Vein endothelial cell (primary cell): ENCODE results near the gene DNMT1. TPM values are rescaled to one million over a fixed set of nuclear protein-coding genes. Genes with fewer than 3 reads are reported as not detected.

Source experiments
- small RNA-seq: library from RNA; depleted of rRNA; stranded (forward); fragments of <200 nt; gene quantifications from one replicate; pipeline ENCODE3, GENCODE V24; 2012
- total RNA-seq: library from RNA; depleted of rRNA; stranded (reverse); fragments of >200 nt; gene quantifications from 2 replicates; pipeline ENCODE4 v1.2.3, GENCODE V29; 2012

DNMT1 gene
- 40.5 and 65.2 TPM in 2 replicates for total RNA-seq

DNA sequence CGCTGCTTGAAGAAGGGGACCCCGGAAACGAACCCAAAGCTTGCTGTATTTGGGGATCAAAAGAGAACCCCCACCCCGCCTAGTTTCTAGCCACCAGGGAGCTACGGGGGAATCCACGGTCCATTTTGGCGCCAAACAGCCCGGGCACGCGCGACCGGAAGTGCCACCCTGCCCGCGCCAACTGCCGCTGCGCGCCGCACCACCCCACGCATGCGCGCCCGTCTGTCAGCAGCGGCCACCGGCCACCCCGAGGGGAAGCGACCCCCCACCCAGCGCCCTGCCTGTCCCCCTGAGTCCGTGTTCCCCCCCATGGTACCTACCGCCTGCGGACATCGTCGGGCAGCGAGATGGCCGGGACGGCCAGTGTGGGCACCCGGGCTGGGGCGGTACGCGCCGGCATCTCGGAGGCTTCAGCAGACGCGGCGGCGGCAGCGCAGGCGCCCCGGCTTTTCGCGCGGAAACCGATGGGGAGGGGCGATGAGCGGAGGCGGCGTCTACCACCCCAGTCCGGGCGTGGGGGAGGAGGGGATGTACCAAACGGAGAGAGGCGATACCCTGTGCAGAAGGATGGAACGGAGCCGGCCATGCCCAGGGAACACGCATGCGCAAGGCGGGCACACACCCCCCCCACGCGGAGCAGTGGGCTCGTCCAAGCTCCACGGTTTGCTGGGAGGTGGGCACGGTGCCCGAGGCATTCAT is at the start of gene DNMT1:
Gene DNMT1 (minus strand): TSS at position 454 of the 699 bp plus-strand sequence. CDS start 54 bp downstream, at position 400.

DNA sequence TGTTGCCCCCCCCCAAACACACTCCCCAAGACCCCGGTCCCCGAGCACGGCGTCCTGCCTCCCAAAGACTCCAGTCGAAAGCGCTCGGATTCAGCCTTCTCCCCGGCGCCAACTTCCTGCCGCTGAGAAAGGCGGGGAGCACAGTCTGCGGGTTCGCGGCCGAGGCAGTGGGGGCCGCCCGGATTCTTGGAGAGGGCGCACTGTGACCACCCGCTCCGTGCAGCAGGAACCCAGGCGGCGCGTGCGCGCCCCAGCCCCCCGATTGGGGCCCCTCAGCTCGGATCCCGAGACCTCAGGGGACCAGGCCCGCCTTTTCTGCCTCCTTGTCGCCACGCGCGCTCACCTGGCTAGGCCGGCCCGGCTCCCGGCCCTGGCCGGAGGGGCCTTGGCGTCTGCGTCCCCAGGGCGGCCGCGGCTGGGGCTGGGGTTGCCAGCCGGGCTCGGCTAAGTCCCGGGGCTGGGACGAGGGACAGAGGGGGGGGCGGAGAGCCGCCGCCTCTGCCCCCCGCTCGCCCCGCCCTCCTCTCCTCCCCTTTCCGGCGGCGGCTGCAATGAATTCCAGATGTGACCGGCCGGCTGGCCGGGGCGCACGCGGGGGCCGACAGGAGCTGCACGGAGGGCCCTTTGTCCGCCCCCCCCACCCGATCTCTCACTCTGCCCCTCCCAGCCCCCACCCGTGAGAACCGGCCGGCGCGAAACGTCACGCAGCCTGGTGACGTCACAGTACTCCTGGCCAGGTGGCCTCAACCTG is 36.3 kb upstream of the DNMT1 start, which contains the start of gene S1PR2:
Gene S1PR2 (minus strand): TSS at position 471 of the 751 bp plus-strand sequence. CDS start 6,426 bp downstream, outside the sequence.

DNA sequence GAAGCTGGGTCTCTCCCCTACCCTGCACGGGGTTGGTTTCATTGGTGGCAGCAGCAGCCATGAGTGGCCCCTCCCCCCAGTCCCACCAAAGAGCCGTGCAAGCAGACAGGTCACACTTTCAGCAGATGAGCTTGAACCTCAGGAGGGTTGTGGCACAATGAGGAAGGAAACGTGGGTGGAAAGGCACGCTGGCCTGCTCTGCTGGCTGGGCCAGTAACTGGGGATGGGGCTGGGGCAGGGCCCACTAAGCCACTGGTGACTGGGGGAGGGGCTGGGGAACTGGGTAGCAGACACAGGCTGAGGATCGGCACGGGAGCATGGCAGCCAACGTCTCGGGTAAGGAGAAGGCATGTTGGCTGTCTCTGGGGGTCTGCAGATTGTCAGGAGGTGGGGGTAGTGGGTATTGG is 83.3 kb downstream of the DNMT1 start, which contains the start of gene P2RY11:
Gene P2RY11 (plus strand): TSS at position 289 of the 407 bp plus-strand sequence. CDS start 29 bp downstream, at position 318.

DNA sequence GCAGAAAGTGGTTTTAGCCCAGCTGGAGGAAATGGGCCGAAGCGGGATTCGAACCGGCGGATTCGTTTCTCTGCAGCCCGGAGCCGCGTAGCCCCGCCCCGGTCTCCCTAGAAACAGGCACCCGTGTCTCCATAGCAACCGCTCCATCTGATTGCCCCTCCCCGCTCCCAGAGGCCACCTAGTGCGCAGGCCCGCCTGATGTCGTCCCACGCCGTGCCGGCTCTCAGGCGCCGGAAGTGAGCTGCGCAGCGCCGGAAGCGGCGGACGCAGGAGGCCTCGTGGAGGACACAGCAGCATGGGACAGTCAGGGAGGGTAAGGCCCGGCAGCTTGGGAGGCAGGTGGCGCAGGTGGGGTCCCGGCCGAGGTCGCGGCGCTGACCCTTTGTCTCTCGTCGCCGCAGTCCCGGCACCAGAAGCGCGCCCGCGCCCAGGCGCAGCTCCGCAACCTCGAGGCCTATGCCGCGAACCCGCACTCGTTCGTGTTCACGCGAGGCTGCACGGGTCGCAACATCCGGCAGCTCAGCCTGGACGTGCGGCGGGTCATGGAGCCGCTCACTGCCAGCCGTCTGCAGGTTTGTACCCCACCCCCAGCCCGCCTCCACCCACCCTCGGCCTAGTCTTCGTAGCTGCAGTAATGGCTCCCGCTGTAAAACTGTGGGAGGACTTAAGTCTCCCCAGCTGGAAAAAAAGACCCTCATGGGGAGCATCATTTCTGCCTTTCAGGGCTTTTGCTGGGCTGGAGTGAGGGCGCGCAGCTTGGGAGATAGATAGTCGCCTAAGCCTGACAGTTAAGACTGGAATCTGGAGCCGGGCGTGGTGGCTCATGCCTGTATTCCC is 88.4 kb downstream of the DNMT1 start, which contains the start of gene PPAN:
Gene PPAN (plus strand): TSS at position 263 of the 837 bp plus-strand sequence. CDS start 33 bp downstream, at position 296.

DNA sequence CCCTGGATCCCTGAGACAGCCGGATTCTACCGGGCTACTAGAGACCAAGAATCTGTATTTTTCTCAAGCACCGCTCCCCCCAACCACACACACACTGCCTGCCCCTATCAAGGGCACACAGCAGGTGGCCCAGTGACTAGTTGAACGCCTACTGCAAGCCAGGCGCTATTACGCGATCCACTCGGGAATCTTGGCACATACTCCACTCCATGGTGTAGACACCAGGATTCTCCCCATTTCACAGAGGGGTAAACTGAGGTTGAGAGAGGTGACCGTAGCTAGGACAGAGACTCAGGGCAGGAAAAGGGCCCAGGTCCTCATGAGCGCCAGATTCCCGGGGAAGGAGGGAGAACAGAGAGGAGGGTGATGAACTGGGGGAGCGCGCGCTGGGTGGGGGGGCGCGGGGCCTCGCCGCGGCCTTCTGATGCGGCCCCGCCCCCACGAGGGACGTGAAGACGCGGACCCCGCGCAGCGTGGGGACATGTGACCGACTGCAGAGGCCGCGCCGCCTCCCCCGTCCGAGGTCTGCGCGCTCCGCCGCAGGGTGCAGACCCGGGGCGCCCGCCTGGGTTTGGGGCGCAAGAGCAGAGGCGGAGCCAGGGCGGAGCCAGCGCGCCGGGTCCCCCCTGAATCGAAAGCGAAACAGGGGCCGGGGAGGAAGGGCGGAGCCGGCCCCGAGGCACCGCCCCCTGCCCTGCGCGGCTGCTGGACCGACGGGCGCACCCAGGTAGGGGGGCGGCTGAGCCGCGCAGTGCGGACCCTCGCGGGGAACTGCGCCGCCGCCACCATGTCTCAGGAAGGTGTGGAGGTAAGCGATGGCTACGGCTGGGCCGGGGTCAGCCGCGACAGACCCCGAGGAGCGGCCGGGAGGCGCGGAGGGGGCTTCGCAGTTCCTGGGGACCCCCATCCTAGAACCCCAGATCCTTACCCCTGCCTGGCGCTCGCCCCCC is 108.8 kb downstream of the DNMT1 start, which contains the start of gene SHFL:
Gene SHFL (plus strand): TSS at position 677 of the 950 bp plus-strand sequence. CDS start 111 bp downstream, at position 788.

Small RNAs within 50 kb of the gene (small RNA-seq; reads per million reads assigned to genes)
- gene MIR4322: not detected
- gene SNORD105: 20.4 reads per million, percentile 97 among the genes with 10 or more reads in this experiment
- gene SNORD105B: 327 reads per million, percentile 99 among the genes with 10 or more reads in this experiment

Other genes with a start within 250 kb of the DNMT1 start
- 0.67 TPM in 1 of 2 replicates, not detected in the other for gene COL5A3, start 184.4 kb downstream of the DNMT1 start, total RNA-seq
- not detected in 2 replicates for gene RDH8, start 181.5 kb downstream of the DNMT1 start, total RNA-seq
- 18.9 and 21.2 TPM in 2 replicates for gene SHFL, start 108.6 kb downstream of the DNMT1 start, total RNA-seq
- 0.33 TPM in 1 of 2 replicates, not detected in the other for gene ANGPTL6, start 92.3 kb downstream of the DNMT1 start, total RNA-seq
- 33.8 and 34.6 TPM in 2 replicates for gene PPAN, start 88.6 kb downstream of the DNMT1 start, total RNA-seq
- gene P2RY11, start 83.3 kb downstream of the DNMT1 start, total RNA-seq: 3.0 and 3.3 TPM in 2 replicates
- gene EIF3G, start 75.1 kb downstream of the DNMT1 start, total RNA-seq: 259 and 291 TPM in 2 replicates
- 1.6 and 1.7 TPM in 2 replicates for gene S1PR2, start 36.4 kb upstream of the DNMT1 start, total RNA-seq
- gene MRPL4, start 57.3 kb upstream of the DNMT1 start, total RNA-seq: 56.5 and 57.3 TPM in 2 replicates
- gene ICAM1, start 76.2 kb upstream of the DNMT1 start, total RNA-seq: 45.2 and 46.7 TPM in 2 replicates
- gene ICAM4, start 92.0 kb upstream of the DNMT1 start, total RNA-seq: 0.33 TPM in 1 of 2 replicates, not detected in the other
- under 0.01 TPM in 1 of 2 replicates, not detected in the other for gene ICAM5, start 95.0 kb upstream of the DNMT1 start, total RNA-seq
- 0.33 and 0.38 TPM in 2 replicates for gene ZGLP1, start 114.9 kb upstream of the DNMT1 start, total RNA-seq
- 8.5 and 15.8 TPM in 2 replicates for gene FDX2, start 121.1 kb upstream of the DNMT1 start, total RNA-seq
- 13.9 and 17.3 TPM in 2 replicates for gene RAVER1, start 138.6 kb upstream of the DNMT1 start, total RNA-seq
- 7.1 and 9.5 TPM in 2 replicates for gene ICAM3, start 144.7 kb upstream of the DNMT1 start, total RNA-seq
- gene TYK2, start 185.6 kb upstream of the DNMT1 start, total RNA-seq: 57.2 and 79.7 TPM in 2 replicates
- gene CDC37, start 208.6 kb upstream of the DNMT1 start, total RNA-seq: 289 and 291 TPM in 2 replicates
- gene PDE4A, start 225.6 kb upstream of the DNMT1 start, total RNA-seq: 3.6 and 5.6 TPM in 2 replicates